GM12892 (cell line): ENCODE data around the gene NECAB2.

Experiments
- POLR2A ChIP-seq: IDR thresholded peaks from 2 replicates; pipeline ENCODE4 v1.6.1; 2011; ENCODE audit warnings: low read depth, low read length, control low read depth
- TAF1 ChIP-seq: IDR thresholded peaks from 2 replicates; pipeline ENCODE4 v1.6.1; 2011; ENCODE audit warnings: low read depth, mild to moderate bottlenecking, control low read depth, low read length, borderline replicate concordance

DNA sequence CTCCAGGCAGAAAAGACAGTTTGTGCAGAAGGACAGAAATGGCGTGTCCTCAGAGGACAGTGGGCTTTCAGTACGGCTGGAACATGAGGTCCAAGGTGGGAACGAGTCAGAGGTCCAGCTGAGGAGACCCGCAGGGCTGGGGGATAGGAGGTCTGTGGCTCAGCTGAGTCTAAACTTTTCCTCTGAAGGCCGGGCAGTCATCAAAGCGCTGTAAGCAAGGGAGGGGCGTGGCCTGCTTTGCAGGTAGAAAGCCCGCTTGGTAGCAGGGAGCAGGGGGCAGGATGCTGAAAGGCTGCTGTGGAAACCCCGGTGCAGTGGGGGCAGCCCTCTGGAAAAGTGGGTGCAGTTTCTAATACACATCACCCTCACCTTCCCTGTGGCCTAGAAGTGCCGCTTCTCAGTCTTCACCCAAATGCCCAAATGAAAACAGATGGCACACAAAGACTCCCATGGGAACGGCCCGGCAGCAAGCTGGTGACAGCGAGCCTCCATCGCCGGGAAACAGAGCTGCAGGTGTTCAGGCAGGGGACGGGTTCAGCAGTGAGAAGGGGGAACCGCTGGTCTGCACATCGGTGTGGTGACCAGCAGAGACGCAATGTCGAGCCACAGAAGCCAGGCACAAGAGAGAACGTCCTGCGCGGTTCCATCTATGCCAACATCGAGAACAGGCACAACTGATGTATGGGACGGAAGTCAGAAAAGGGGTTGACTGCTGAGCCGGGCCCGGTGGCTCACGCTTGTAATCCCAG, 27.2 kb upstream of the NECAB2 start:
- TF ChIP-seq TAF1: no peak
- TF ChIP-seq POLR2A: no peak
